Neural cell (in vitro differentiated cells): ENCODE data around the gene LRRC14B. TPM values are rescaled to one million over a fixed set of nuclear protein-coding genes. Genes with fewer than 3 reads are reported as not detected.
"Not testable (repeated sequence)": the region's sequence is repeated elsewhere in the genome, so short reads cannot be mapped to it uniquely, and the experiment has no call there.

Experiments
- H2AFZ ChIP-seq: fragments of 200-600, 300-800 bp; sonication (generic), shearing (Covaris generic); 2 replicates; pipeline ENCODE4 v1.6.0; 2014; ENCODE audit warnings: low read depth, mild to moderate bottlenecking, antibody characterized with exemption, low read length, moderate library complexity
- H3F3A ChIP-seq: fragments of 200-600 bp; shearing (Covaris generic); 2 replicates; pipeline ENCODE4 v1.6.1; 2016; ENCODE audit warnings: mild to moderate bottlenecking, moderate library complexity, mixed read lengths, antibody characterized with exemption, low read length; ENCODE audit not compliant: insufficient read depth, poor library complexity, severe bottlenecking
- H3K27ac ChIP-seq: fragments of 200-600, 300-800 bp; sonication (generic), shearing (Covaris generic); 2 replicates; pipeline ENCODE4 v1.5.1; 2014; ENCODE audit warnings: mild to moderate bottlenecking, low read length, moderate library complexity
- H3K27me3 ChIP-seq: fragments of 300-800, 200-600 bp; sonication (generic), shearing (Covaris generic); 2 replicates; pipeline ENCODE4 v1.6.0; 2014; ENCODE audit warnings: mild to moderate bottlenecking, low read depth, low read length, moderate library complexity; ENCODE audit not compliant: insufficient read depth
- H3K36me3 ChIP-seq: fragments of 300-800, 200-600 bp; sonication (generic), shearing (Covaris generic); 2 replicates; pipeline ENCODE4 v1.5.1; 2014; ENCODE audit warnings: mild to moderate bottlenecking, antibody characterized with exemption, low read length, moderate library complexity; ENCODE audit not compliant: insufficient read depth
- H3K4me2 ChIP-seq: fragments of 300-800, 200-600 bp; sonication (generic), shearing (Covaris generic); 2 replicates; pipeline ENCODE4 v1.6.0; 2014; ENCODE audit warnings: mild to moderate bottlenecking, low read length
- H3K4me3 ChIP-seq: fragments of 300-800, 200-600 bp; sonication (generic), shearing (Covaris generic); 2 replicates; pipeline ENCODE4 v1.5.1; 2014; ENCODE audit warnings: mild to moderate bottlenecking, low read length, moderate library complexity
- H3K79me2 ChIP-seq: fragments of 200-600 bp; shearing (Covaris generic); replicated peaks from 2 replicates; pipeline ENCODE4 v1.6.0; 2014; ENCODE audit warnings: mild to moderate bottlenecking, low read length, moderate library complexity; ENCODE audit not compliant: insufficient read depth
- H3K9ac ChIP-seq: fragments of 300-800, 200-600 bp; sonication (generic), shearing (Covaris generic); 2 replicates; pipeline ENCODE4 v1.6.1; 2016; ENCODE audit warnings: mild to moderate bottlenecking, low read length, mixed read lengths
- H3K9me2 ChIP-seq: fragments of 200-600 bp; shearing (Covaris generic); 2 replicates; pipeline ENCODE4 v1.6.1; 2016; ENCODE audit warnings: mild to moderate bottlenecking, low read length, mixed read lengths; ENCODE audit not compliant: insufficient read depth
- H3K9me3 ChIP-seq: fragments of 200-600, 300-800 bp; sonication (generic), shearing (Covaris generic); 2 replicates; pipeline ENCODE4 v1.6.1; 2016; ENCODE audit warnings: mild to moderate bottlenecking, mixed run types, low read length, moderate library complexity, mixed read lengths
- H4K20me1 ChIP-seq: fragments of 200-600 bp; shearing (Covaris generic); 2 replicates; pipeline ENCODE4 v1.6.1; 2016; ENCODE audit warnings: mild to moderate bottlenecking, mixed run types; ENCODE audit not compliant: insufficient read depth
- EP300 ChIP-seq: fragments of 450-650 bp; conservative IDR thresholded peaks from 2 replicates; pipeline ENCODE4 v1.6.1; 2014; ENCODE audit warnings: antibody characterized with exemption, mild to moderate bottlenecking, moderate library complexity; ENCODE audit not compliant: poor library complexity, severe bottlenecking
- MXI1 ChIP-seq: fragments of 450-650 bp; conservative IDR thresholded peaks from 2 replicates; pipeline ENCODE4 v1.6.1; 2014; ENCODE audit warnings: antibody characterized with exemption, mild to moderate bottlenecking; ENCODE audit not compliant: poor library complexity, severe bottlenecking
- POLR2AphosphoS5 ChIP-seq: IDR thresholded peaks from 2 replicates; pipeline ENCODE4 v1.6.1; 2012
- RAD21 ChIP-seq: fragments of 450-650 bp; conservative IDR thresholded peaks from 2 replicates; pipeline ENCODE4 v1.6.1; 2014; ENCODE audit warnings: antibody characterized with exemption, mild to moderate bottlenecking, moderate library complexity
- SMC3 ChIP-seq: fragments of 450-650 bp; conservative IDR thresholded peaks from 2 replicates; pipeline ENCODE4 v1.6.1; 2014; ENCODE audit warnings: antibody characterized with exemption, mild to moderate bottlenecking, moderate library complexity; ENCODE audit not compliant: poor library complexity
- TAF1 ChIP-seq: IDR thresholded peaks from 2 replicates; pipeline ENCODE4 v1.6.1; 2012; ENCODE audit warnings: low read depth
- polyA plus RNA-seq: library from polyadenylated mRNA; depleted of rRNA; stranded (reverse); fragments of >200 nt; gene quantifications from 2 replicates; pipeline ENCODE4 v1.2.3, GENCODE V29; 2014
- TF ChIP-seq, protein P1 (sequence below): fragments of 450-650 bp; IDR thresholded peaks from 2 replicates; pipeline ENCODE4 v1.5.1; 2014; ENCODE audit warnings: antibody characterized with exemption, mild to moderate bottlenecking, moderate library complexity; ENCODE audit not compliant: poor library complexity, severe bottlenecking
- TF ChIP-seq, protein P2 (sequence below): IDR thresholded peaks from 2 replicates; pipeline ENCODE4 v1.6.1; 2012; ENCODE audit warnings: borderline replicate concordance

Gene LRRC14B
- polyA plus RNA-seq, 1 donor from 2014 or later, result not detected

DNA sequence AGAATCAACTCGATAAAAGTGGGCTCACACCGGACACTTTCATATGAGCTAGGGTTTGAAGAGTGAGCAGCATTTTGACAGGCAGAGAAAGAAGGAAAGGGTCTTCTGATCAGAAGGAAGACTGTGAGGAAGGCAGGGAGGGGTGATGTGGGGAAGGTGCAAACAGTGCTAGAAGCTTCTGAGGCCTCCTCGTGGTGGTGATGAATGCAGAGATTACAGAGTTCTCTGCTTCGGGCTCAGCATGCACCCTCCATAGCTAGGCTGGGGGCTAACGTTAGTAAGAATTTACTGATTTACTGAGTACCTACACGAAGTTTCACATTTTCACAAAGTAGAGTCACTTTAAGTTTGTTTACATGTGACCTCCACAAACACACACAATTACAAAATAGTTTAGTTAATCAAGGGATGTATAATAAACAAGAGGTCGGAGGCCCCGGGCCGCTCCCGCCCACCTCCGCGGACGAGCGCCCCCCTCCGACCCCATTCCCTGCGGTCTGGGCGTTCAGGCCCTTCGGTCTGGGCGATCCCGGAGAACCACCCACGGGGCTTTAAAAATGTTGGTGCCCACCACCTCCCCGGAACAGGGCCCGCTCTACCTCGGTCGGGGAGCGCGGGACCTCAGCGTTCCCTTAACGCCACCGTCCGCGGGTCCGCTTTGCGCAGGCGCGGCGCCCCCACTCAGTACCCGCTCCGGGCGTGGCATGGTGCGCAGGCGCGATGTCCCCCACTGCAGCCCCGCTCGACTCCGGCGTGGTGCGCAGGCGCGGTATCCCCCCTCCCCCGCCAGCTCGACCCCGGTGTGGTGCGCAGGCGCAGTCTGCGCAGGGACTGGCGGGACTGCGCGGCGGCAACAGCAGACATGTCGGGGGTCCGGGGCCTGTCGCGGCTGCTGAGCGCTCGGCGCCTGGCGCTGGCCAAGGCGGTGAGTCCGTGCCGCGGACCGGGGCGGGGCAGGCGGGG lies 26.5 kb downstream of the LRRC14B start, which contains the start of the genes CCDC127 and SDHA:
Gene CCDC127, minus strand, starts transcription at position 660 of the 963 bp plus-strand sequence. CDS start 1,304 bp downstream, outside the sequence.
Gene SDHA, plus strand, starts transcription at position 827 of the 963 bp plus-strand sequence. Its CDS starts 36 bp downstream, at position 863.
- H3K9me2 ChIP-seq, H3K9me3 ChIP-seq, H3F3A ChIP-seq, H4K20me1 ChIP-seq, H3K27me3 ChIP-seq, H3K36me3 ChIP-seq: not testable (repeated sequence)
- TF ChIP-seq SMC3, result peak; percentile 37
- TF ChIP-seq POLR2AphosphoS5, result peak; percentile 92
- TF ChIP-seq TAF1, result peak; percentile 26
- TF ChIP-seq, protein P1, sequence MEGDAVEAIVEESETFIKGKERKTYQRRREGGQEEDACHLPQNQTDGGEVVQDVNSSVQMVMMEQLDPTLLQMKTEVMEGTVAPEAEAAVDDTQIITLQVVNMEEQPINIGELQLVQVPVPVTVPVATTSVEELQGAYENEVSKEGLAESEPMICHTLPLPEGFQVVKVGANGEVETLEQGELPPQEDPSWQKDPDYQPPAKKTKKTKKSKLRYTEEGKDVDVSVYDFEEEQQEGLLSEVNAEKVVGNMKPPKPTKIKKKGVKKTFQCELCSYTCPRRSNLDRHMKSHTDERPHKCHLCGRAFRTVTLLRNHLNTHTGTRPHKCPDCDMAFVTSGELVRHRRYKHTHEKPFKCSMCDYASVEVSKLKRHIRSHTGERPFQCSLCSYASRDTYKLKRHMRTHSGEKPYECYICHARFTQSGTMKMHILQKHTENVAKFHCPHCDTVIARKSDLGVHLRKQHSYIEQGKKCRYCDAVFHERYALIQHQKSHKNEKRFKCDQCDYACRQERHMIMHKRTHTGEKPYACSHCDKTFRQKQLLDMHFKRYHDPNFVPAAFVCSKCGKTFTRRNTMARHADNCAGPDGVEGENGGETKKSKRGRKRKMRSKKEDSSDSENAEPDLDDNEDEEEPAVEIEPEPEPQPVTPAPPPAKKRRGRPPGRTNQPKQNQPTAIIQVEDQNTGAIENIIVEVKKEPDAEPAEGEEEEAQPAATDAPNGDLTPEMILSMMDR, result peak; percentile 76
- peak; percentile 70 for TF ChIP-seq MXI1
- peak; percentile 25 for TF ChIP-seq EP300
- H3K27ac ChIP-seq, result peak within 1 kb of the TSS; percentile 76
- peak within 1 kb of the TSS; percentile 80 for H3K9ac ChIP-seq
- peak within 1 kb of the TSS; percentile 94 for H3K4me3 ChIP-seq
- H3K79me2 ChIP-seq, result peaks cover 39% of the 10 kb centered on the region
- peak within 1 kb of the TSS; percentile 76 for H2AFZ ChIP-seq
- peak within 1 kb of the TSS; percentile 76 for H3K4me2 ChIP-seq

GRCh38 chr5:218457-219291 lies 27.4 kb downstream of the LRRC14B start:
- peaks cover 37% of the 10 kb centered on the region for H3K79me2 ChIP-seq
- H3K27me3 ChIP-seq, result no peaks in the 10 kb centered on the region
- H2AFZ ChIP-seq, result peak overlapping the region; percentile 8
- no peaks in the 10 kb centered on the region for H3K9me3 ChIP-seq
- no peak overlapping the region for H3K27ac ChIP-seq
- H3K9me2 ChIP-seq, result no peaks in the 10 kb centered on the region
- peak overlapping the region; percentile 80 for H3K9ac ChIP-seq
- no peak for TF ChIP-seq EP300
- TF ChIP-seq, protein P2, sequence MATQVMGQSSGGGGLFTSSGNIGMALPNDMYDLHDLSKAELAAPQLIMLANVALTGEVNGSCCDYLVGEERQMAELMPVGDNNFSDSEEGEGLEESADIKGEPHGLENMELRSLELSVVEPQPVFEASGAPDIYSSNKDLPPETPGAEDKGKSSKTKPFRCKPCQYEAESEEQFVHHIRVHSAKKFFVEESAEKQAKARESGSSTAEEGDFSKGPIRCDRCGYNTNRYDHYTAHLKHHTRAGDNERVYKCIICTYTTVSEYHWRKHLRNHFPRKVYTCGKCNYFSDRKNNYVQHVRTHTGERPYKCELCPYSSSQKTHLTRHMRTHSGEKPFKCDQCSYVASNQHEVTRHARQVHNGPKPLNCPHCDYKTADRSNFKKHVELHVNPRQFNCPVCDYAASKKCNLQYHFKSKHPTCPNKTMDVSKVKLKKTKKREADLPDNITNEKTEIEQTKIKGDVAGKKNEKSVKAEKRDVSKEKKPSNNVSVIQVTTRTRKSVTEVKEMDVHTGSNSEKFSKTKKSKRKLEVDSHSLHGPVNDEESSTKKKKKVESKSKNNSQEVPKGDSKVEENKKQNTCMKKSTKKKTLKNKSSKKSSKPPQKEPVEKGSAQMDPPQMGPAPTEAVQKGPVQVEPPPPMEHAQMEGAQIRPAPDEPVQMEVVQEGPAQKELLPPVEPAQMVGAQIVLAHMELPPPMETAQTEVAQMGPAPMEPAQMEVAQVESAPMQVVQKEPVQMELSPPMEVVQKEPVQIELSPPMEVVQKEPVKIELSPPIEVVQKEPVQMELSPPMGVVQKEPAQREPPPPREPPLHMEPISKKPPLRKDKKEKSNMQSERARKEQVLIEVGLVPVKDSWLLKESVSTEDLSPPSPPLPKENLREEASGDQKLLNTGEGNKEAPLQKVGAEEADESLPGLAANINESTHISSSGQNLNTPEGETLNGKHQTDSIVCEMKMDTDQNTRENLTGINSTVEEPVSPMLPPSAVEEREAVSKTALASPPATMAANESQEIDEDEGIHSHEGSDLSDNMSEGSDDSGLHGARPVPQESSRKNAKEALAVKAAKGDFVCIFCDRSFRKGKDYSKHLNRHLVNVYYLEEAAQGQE, result no peak
- TF ChIP-seq POLR2AphosphoS5, result no peak
- no peak for TF ChIP-seq RAD21
- no peak for TF ChIP-seq MXI1
- H3K36me3 ChIP-seq, result no peaks in the 10 kb centered on the region
- peak overlapping the region; percentile 76 for H3K4me2 ChIP-seq
- H4K20me1 ChIP-seq, result no peaks in the 10 kb centered on the region
- H3K4me3 ChIP-seq, result peak overlapping the region; percentile 94
- no peaks in the 10 kb centered on the region for H3F3A ChIP-seq
